HG02678 (cell line): Measurements from ENCODE around the gene MDM2.
A peak's percentile ranks its signal among the peaks of the same experiment; 100 is the strongest.

Experiments
- ATAC-seq: cut with Tn5 transposase; IDR thresholded peaks from one replicate; pipeline ENCODE4 v1.9.1; 2021; ENCODE audit warnings: mild to moderate bottlenecking, moderate library complexity; ENCODE audit not compliant: unreplicated experiment

MDM2 gene

DNA sequence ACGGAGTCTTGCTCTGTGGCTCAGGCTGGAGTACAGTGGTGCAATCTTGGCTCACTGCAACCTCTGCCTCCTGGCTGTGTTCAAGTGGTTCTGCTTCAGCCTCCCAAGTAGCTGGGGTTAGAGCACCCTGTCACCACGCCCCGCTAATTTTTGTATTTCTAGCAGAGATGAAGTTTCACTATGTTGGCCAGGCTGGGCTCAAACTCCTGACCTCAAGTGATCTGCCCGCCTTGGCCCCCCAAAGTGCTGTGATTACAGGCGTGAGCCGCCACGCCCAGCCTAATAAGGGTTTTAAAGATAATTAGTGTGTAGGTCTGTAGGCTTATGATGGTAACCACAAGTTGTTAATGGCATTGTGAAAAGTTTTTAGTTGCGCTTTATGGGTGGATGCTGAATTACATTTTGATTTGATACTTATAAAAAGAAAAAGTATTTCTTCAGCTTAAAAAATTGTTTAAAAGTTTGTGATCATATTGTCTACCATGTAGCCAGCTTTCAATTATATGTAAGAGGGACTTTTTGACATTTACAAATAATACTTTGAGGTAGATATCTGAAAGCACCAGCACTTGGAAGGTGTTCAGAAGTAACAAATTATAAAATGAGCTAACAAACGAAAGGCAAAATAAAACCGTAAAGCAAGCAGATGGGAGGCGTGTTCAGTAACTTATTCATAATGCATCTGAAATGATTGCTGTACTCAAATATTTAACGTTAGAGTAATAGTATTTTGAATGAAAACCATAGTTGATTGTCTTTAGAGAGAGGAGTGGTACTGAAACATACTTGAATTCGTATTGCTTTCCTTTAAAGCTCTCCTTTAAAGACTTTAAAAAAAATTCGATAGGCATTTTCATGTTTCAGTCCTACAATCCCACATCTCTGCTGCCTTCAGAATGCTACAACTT, 37.1 kb downstream of the MDM2 start:
- no peak for ATAC-seq

DNA sequence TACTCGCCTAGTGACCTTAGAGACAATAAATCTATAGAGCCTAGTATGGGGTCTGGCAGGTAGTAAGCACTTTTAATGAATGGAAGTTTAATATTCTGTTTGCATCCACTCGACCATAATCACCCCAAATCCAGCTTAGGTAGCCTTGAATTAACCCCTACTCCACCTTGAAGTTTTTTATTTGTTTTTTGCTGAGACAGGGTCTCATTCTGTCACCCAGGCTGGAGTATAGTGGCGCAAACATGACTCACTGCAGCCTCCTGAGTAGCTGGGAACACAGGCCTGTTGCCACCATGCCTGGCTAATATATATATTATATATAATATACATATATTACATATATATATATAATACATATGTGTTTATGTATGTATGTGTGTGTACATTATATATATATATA, 38.8 kb downstream of the MDM2 start:
- ATAC-seq: no peak

DNA sequence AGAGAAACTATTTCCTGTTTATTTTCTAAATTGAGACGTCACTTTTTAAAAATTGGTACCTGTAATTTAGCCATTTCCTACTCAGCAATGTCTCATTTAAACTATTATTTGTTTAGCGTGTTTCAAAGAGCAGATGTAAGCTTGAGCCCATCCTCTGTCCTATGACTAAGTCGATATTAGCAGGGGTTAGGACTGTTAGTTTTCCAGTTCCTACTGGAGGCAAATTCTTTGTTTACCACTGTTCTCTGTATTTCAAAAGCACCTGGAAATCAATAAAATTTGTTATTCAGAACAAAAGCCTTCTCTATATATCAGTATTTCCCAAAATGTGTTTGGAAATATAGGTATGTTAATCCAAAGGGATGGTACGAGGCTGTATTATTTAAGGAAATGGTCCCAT, 42.4 kb downstream of the MDM2 start:
- ATAC-seq: no peak

GRCh38 chr12:68851592-68852306, 43.8 kb downstream of the MDM2 start:
- no peak for ATAC-seq

DNA sequence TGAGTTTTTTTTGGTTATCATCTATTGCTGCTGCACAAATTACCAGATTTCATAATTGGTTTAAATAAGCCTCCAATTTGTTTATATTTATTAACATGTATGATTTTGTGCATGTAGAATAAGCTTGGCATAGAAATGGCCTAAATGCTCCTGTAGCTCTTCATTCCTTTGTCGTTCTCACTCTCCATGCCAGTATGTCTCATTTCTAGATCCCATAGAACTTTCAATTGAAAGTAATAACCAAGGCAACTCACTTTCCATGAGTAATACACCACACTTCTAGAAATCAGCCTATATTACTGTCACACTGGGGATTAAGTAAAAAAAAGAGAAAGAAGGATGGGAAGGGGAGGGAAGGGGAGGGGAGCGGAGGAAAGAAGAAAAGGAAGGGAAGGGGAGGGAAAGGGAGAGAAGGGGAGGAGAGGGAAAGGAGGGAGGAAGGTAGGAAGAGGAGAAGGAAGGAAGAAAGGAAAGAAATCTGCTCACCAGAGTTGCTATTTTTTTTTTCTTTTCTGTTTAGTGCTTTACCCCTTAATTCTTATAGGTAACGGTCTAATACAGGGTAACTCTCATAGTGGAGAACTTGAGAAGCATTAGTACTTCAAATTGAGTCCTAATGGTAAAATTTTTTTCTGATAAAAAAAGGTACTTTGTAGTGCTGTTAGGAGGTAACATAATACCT, 45.6 kb downstream of the MDM2 start:
- ATAC-seq: no peak

GRCh38 chr12:68854078-68854468, 46.1 kb downstream of the MDM2 start:
- no peak for ATAC-seq

- no peak for ATAC-seq
Observed at GRCh38 chr12:68854554-68854953, 46.6 kb downstream of the MDM2 start.

DNA sequence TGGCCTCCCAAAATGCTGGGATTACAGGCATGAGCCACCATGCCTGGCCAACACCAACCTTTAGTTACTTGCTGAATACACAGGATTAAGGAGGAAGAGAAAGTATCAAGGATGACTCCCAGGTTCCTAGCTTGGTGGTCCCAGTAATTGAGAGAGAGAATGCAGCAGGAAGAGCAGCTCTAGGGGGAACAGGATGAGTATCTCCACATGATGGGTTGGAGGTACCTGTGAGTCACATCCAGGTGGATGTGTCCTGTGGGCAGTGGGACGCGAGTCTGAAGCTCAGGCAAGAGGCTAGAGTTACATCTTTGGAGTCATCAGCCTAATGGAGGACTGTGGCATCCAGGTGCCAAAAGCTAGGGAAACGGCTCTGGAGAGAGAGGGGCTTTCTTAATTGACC, 47.1 kb downstream of the MDM2 start:
- ATAC-seq: no peak

DNA sequence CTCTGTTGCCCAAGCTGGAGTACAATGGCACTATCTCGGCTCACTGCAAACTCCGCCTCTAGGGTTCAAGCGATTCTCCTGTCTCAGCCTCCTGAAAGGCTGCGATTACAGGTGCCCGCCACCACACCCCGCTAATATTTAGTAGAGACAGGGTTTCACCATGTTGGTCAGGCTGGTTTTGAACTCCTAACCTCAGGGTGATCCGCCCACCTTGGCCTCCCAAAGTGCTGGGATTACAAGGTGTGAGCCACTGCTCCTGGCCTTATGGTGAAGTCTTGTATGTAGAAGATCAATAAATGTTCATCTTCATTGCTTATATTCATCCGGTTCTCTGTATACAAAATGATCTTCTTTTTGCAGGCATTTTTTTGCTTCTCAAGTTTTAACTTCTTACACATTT, 47.8 kb downstream of the MDM2 start:
- ATAC-seq: no peak

- ATAC-seq: no peak
Observed at GRCh38 chr12:68856510-68856909, 48.5 kb downstream of the MDM2 start.

GRCh38 chr12:68861890-68862289, 53.9 kb downstream of the MDM2 start:
- ATAC-seq: no peak

- no peak for ATAC-seq
Observed at GRCh38 chr12:68863109-68863770, 55.3 kb downstream of the MDM2 start.

DNA sequence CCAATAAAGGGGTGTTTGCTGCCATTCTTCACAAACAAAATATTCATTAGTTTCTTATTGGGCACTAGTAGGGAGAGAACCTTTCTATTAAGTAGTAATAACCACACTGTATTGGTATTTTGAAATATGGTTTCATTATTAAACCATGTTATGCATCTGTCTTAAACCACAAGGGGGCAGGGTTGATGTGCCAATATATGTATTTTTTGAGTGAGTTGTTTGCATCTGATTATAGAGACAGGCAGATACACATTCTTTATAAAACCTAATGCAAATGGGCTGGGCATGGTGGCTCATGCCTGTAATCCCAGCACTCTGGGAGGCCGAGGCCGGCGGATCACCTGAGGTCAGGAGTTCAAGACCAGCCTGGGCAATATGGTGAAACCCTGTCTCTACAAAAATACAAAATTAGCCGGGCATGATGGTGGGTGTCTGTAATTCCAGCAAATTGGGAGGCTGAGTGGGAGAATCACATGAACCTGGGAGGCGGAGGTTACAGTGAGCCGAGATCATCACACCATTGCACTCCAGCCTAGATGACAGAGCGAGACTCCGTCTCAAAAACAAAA, 56.0 kb downstream of the MDM2 start:
- peak; percentile 71 for ATAC-seq

- no peak for ATAC-seq
Observed at GRCh38 chr12:68864604-68865003, 56.6 kb downstream of the MDM2 start.

- no peak for ATAC-seq
Observed at GRCh38 chr12:68865399-68866164, 57.6 kb downstream of the MDM2 start.

DNA sequence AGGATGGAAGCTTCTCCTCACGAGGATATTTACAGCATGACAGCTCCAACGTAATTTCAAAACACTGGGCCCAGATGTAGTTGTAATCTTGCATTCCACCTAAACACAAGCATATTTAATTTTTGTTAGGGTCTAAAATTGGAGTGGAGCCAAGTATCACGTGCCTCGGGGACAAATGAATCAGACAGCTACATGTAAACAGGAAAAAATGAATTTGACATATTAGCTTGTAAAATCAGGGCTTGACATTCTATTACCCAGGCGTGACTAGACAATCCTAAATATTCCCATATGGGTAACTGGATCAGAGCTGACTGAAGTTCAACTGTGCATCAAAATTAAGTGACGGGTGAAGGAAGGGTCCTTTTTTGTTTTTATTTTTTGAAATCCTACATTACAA, 59.0 kb downstream of the MDM2 start:
- no peak for ATAC-seq

DNA sequence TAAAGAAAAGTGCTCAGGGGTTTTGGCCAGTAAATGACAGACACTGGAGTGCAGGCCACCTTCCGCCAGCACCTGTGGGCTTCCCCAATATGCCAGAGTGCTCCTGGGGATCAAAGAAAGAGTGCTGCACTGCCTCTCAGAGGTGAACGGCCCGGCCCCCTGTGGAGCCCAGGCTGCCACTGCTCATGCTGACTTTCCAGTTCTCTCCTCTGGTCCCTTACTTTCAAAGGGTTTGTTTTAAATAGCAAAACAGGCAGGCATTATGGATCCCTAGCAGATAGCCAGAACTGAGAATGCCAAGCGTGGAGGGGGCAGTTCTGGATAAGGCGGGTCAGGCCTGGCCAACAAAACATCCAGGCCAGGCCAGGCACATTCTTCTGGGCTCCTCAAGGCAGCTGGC, 59.6 kb downstream of the MDM2 start:
- ATAC-seq: no peak

- no peak for ATAC-seq
Observed at GRCh38 chr12:68868043-68868790, 60.2 kb downstream of the MDM2 start.

DNA sequence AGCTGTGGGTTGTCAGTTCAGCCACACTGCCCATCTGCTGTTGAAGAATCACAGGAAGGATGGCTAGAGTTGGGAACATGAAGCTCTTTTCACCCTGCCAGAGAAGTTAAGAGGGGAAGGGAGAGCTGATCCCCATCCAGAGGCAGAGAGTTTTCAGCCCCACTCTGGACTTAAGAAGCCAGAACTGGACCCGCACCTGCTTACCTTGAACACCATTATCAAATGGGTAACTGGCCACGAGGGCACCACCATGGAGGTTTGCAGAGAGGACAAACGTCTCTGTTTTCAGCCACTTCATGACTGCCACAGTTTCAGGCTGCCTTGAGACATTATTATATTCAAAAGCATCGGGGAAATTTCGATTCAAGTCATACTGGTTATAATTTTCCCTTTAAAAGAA, 62.0 kb downstream of the MDM2 start:
- ATAC-seq: no peak
